H1 (cell line): ENCODE data around the gene ENTPD5. TPM values are rescaled to one million over a fixed set of nuclear protein-coding genes. Genes with fewer than 3 reads are reported as not detected.

Experiments used
- CTCF ChIA-PET: fragments of 300-600 bp; sonication (Branson Sonifier 250); formaldehyde crosslinking; loops from one replicate; lab custom pipeline; 2021; ENCODE audit not compliant: partially characterized antibody; lab: Charles Lee
- POLR2A ChIA-PET: fragments of 300-600 bp; sonication (Branson Sonifier 250); formaldehyde crosslinking; loops from one replicate; lab custom pipeline; 2021; ENCODE audit warnings: inconsistent platforms; ENCODE audit not compliant: partially characterized antibody; lab: Charles Lee
- DNase-seq, 2 experiments: peaks; one replicate each; pipeline versions ENCODE4 v3.0.0 to v3.0.0-alpha.2; 2010 to 2022; ENCODE audit warnings: low spot score in 2 of 2, low read depth in 1 of 2, mixed read lengths in 1 of 2
- FAIRE-seq: peaks from 2 replicates; lab custom pipeline; 2011; peaks lifted over from hg19 to GRCh38; lab: Jason Lieb, UNC
- H2AFZ ChIP-seq: 2 replicates; pipeline ENCODE4 v1.8.1; 2012; ENCODE audit warnings: low read length, inconsistent platforms
- H2AK5ac ChIP-seq: 2 replicates; pipeline ENCODE4 v1.6.1; 2013; ENCODE audit warnings: low read depth, low read length
- H2BK120ac ChIP-seq: replicated peaks from 2 replicates; pipeline ENCODE3; 2013; ENCODE audit warnings: low read depth, low read length, inconsistent platforms
- H2BK12ac ChIP-seq: 2 replicates; pipeline ENCODE4 v1.6.1; 2013; ENCODE audit warnings: low read depth, low read length
- H2BK15ac ChIP-seq: 2 replicates; pipeline ENCODE4 v1.6.1; 2013; ENCODE audit warnings: low read length
- H2BK20ac ChIP-seq: 2 replicates; pipeline ENCODE4 v1.6.1; 2013; ENCODE audit warnings: low read length
- H2BK5ac ChIP-seq: 2 replicates; pipeline ENCODE4 v1.6.1; 2013; ENCODE audit warnings: low read depth, low read length
- H3K14ac ChIP-seq: 2 replicates; pipeline ENCODE4 v1.6.1; 2013; ENCODE audit warnings: inconsistent platforms; ENCODE audit not compliant: insufficient read length
- H3K18ac ChIP-seq: 2 replicates; pipeline ENCODE4 v1.6.1; 2013; ENCODE audit warnings: low read length; ENCODE audit errors: extremely low read depth
- H3K23ac ChIP-seq: 2 replicates; pipeline ENCODE4 v1.6.1; 2013; ENCODE audit warnings: inconsistent platforms; ENCODE audit not compliant: insufficient read length
- H3K23me2 ChIP-seq: 2 replicates; pipeline ENCODE4 v1.6.1; 2013; ENCODE audit warnings: low read depth, low read length
- H3K27ac ChIP-seq: 2 replicates; pipeline ENCODE4 v1.6.1; 2011; ENCODE audit warnings: low read depth, low read length, inconsistent platforms
- H3K27me3 ChIP-seq, 4 experiments: replicated peaks in 1 of 4; 1 replicate in 1 of 4; 2 replicates in 3 of 4; pipeline versions ENCODE4 v1.6.1 to v1.8.1; 2011 to 2013; ENCODE audit warnings: low read length in 3 of 4, mild to moderate bottlenecking in 3 of 4, inconsistent platforms in 2 of 4, mixed read lengths in 2 of 4, moderate library complexity in 1 of 4; ENCODE audit not compliant: control insufficient read depth in 3 of 4, insufficient read depth in 3 of 4; ENCODE audit errors: extremely low read depth in 1 of 4
- H3K36me3 ChIP-seq, 4 experiments: 2 replicates each; pipeline versions ENCODE4 v1.6.1 to v1.8.1; 2011 to 2013; ENCODE audit warnings: mild to moderate bottlenecking in 4 of 4, low read length in 3 of 4, moderate library complexity in 2 of 4, control low read depth in 1 of 4, inconsistent platforms in 1 of 4; ENCODE audit not compliant: insufficient read depth in 4 of 4, control insufficient read depth in 2 of 4
- H3K4ac ChIP-seq: replicated peaks from 2 replicates; pipeline ENCODE3; 2013; ENCODE audit warnings: low read length, low read depth, mixed read lengths, inconsistent platforms; ENCODE audit not compliant: insufficient read length
- H3K4me1 ChIP-seq, 4 experiments: replicated peaks in 1 of 4; 1 replicate in 1 of 4; 2 replicates in 3 of 4; pipeline versions ENCODE4 v1.6.1 to v1.8.1; 2011 to 2013; ENCODE audit warnings: low read length in 3 of 4, inconsistent platforms in 2 of 4, mixed read lengths in 1 of 4; ENCODE audit not compliant: insufficient read depth in 4 of 4, control insufficient read depth in 3 of 4
- H3K4me2 ChIP-seq, 2 experiments: 2 replicates each; pipeline versions ENCODE4 v1.6.1 to v1.8.1; 2011 to 2013; ENCODE audit warnings: low read depth in 2 of 2, low read length in 2 of 2, control low read depth in 1 of 2, inconsistent platforms in 1 of 2, mild to moderate bottlenecking in 1 of 2; ENCODE audit not compliant: insufficient read depth in 1 of 2
- H3K4me3 ChIP-seq, 4 experiments: fragments of 200-600, 300-600 bp in 1 of 4; sonication (generic), shearing (Covaris generic), sonication (Bioruptor Twin) in 1 of 4; 2 replicates each; pipeline versions ENCODE4 v1.5.1 to v1.8.1; 2011 to 2016; ENCODE audit warnings: low read length in 4 of 4, low read depth in 3 of 4, control low read depth in 2 of 4, inconsistent platforms in 2 of 4, mild to moderate bottlenecking in 2 of 4, mixed read lengths in 1 of 4, moderate library complexity in 1 of 4; ENCODE audit not compliant: insufficient read depth in 2 of 4; ENCODE audit errors: extremely low read depth in 1 of 4
- H3K56ac ChIP-seq: replicated peaks from 2 replicates; pipeline ENCODE3; 2013; ENCODE audit warnings: low read depth, mild to moderate bottlenecking, mixed read lengths, low read length, inconsistent platforms; ENCODE audit not compliant: insufficient read length
- H3K79me1 ChIP-seq: 2 replicates; pipeline ENCODE4 v1.6.1; 2013; ENCODE audit warnings: low read depth, low read length, control low read depth
- H3K79me2 ChIP-seq, 2 experiments: 2 replicates each; pipeline versions ENCODE4 v1.6.1 to v1.8.1; 2012 to 2013; ENCODE audit warnings: low read length in 2 of 2, mild to moderate bottlenecking in 2 of 2, inconsistent platforms in 1 of 2; ENCODE audit not compliant: insufficient read depth in 2 of 2, control insufficient read depth in 1 of 2
- H3K9ac ChIP-seq, 4 experiments: replicated peaks in 1 of 4; 1 replicate in 1 of 4; 2 replicates in 3 of 4; pipeline versions ENCODE4 v1.6.1 to v1.8.1; 2011 to 2013; ENCODE audit warnings: low read depth in 3 of 4, low read length in 3 of 4, control low read depth in 2 of 4, mild to moderate bottlenecking in 2 of 4, moderate library complexity in 2 of 4, inconsistent platforms in 1 of 4; ENCODE audit errors: extremely low read depth in 1 of 4
- H3K9me3 ChIP-seq, 2 experiments: 2 replicates each; pipeline versions ENCODE4 v1.6.1 to v1.8.1; 2012 to 2013; ENCODE audit warnings: mild to moderate bottlenecking in 2 of 2, moderate library complexity in 2 of 2, control low read depth in 1 of 2, inconsistent platforms in 1 of 2, low read depth in 1 of 2, low read length in 1 of 2, mixed read lengths in 1 of 2; ENCODE audit not compliant: insufficient read depth in 2 of 2
- H4K20me1 ChIP-seq, 2 experiments: replicated peaks in 1 of 2; 2 replicates each; pipeline versions ENCODE3 to v1.8.1; 2011 to 2013; ENCODE audit warnings: inconsistent platforms in 2 of 2, low read length in 2 of 2, mild to moderate bottlenecking in 1 of 2; ENCODE audit not compliant: insufficient read depth in 2 of 2, control insufficient read depth in 1 of 2
- H4K5ac ChIP-seq: 2 replicates; pipeline ENCODE4 v1.6.1; 2013; ENCODE audit warnings: low read length, low read depth, mixed read lengths, inconsistent platforms; ENCODE audit not compliant: insufficient read length
- H4K8ac ChIP-seq: 2 replicates; pipeline ENCODE4 v1.8.0; 2013; ENCODE audit warnings: mild to moderate bottlenecking, moderate library complexity, low read length, inconsistent platforms; ENCODE audit not compliant: insufficient read depth; ENCODE audit errors: extremely low read depth
- H4K91ac ChIP-seq: replicated peaks from 2 replicates; pipeline ENCODE3; 2013; ENCODE audit warnings: low read length, mixed read lengths, inconsistent platforms; ENCODE audit not compliant: insufficient read length
- BCL11A ChIP-seq, 2 experiments: IDR thresholded peaks; one replicate each; pipeline ENCODE4 v1.6.1; 2011; ENCODE audit warnings: low read depth in 2 of 2, low read length in 2 of 2, mild to moderate bottlenecking in 2 of 2
- CBX8 ChIP-seq: fragments of 300-800, 300-1000 bp; sonication (generic); IDR thresholded peaks from 2 replicates; pipeline ENCODE4 v1.7.1; 2016; ENCODE audit warnings: low read depth, low read length, borderline replicate concordance
- KDM1A ChIP-seq: fragments of 200-600, 300-600 bp; sonication (generic); IDR thresholded peaks from 2 replicates; pipeline ENCODE4 v1.7.1; 2016; ENCODE audit warnings: mild to moderate bottlenecking, low read length, borderline replicate concordance
- SP2 ChIP-seq: IDR thresholded peaks from 2 replicates; pipeline ENCODE4 v1.6.1; 2012; ENCODE audit warnings: mild to moderate bottlenecking, low read length, inconsistent platforms
- SP4 ChIP-seq: IDR thresholded peaks from 2 replicates; pipeline ENCODE4 v1.6.1; 2012; ENCODE audit warnings: low read length, inconsistent platforms
- SRF ChIP-seq: IDR thresholded peaks from 2 replicates; pipeline ENCODE4 v1.6.1; 2011; ENCODE audit warnings: mild to moderate bottlenecking, low read depth, low read length, moderate library complexity
- TEAD4 ChIP-seq: IDR thresholded peaks from 2 replicates; pipeline ENCODE4 v1.6.1; 2012; ENCODE audit warnings: low read depth, low read length, inconsistent platforms, mixed read lengths
- WGBS, 2 experiments: shearing (Covaris generic) in 1 of 2; methylation state at CpG; one replicate each; pipeline versions ENCODE4 v1.1.6 to v1.1.7; 2013 to 2015; ENCODE audit warnings: low lambda C conversion rate in 2 of 2, mixed read lengths in 2 of 2, inconsistent platforms in 1 of 2, low coverage in 1 of 2, missing lambda C conversion rate in 1 of 2; ENCODE audit not compliant: insufficient replicate concordance in 2 of 2, insufficient coverage in 1 of 2, insufficient read length in 1 of 2; ENCODE audit errors: extremely low coverage in 1 of 2, missing lambda C conversion rate in 1 of 2; 5-methylcytosine and 5-hydroxymethylcytosine counted together
- polyA plus RNA-seq, 7 experiments: library from polyadenylated mRNA; depleted of rRNA in 3 of 7; stranded (reverse) in 5 of 7; unstranded in 2 of 7; fragments of >200 nt in 5 of 7; fragments of 200-250 nt in 2 of 7; gene quantifications; 1 replicate in 5 of 7; 2 replicates in 1 of 7; 4 replicates in 1 of 7; pipeline versions ENCODE4 v1.2.1 to v1.2.3, GENCODE V29; 2011 to 2013; ENCODE audit warnings: missing spikeins in 2 of 7, mixed read lengths in 2 of 7
- total RNA-seq: library from RNA; stranded (reverse); fragmentation: NEBNext Ultra II Directional; extraction: Animal tissue kit (Norgen Biotek cat#: 25700); gene quantifications from 2 replicates; pipeline ENCODE4 v1.2.1, GENCODE V29; 2021

Gene ENTPD5
- total and polyA plus RNA-seq, 2 of the 8 experiments (the other 6 are each of a cell fraction or from before 2014, with no cell fraction given) = 5.0 to 6.5 TPM

DNA sequence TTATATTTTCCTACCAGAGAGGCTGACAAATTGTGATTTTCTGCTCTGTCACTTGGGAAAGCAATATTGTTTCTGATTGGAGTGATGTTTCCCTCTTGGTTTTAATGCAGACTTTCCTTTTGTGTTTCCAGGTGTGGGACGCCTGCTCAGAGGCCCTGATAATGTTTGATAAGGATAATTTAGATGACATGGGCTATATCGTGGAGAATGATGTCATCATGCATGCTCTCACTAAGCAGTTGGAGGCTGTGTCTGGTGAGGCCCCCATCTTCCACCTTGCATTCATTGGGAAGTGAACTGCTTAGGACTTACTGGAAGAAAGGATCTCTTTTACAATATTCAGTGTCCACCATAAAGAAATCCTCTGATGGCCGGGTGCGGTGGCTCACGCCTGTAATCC lies 63.4 kb downstream of the ENTPD5 start:
- no peak overlapping the region for H4K8ac ChIP-seq
- CTCF ChIA-PET = interaction anchor here (0.7 to 1.4 kb wide), 2 partner anchors 79 to 100 kb away, joined by 3 to 6 read pairs; no protein-coding TSS in a partner anchor
- WGBS, 2 experiments = 92% methylated on average over 5 of the region's 5 CpGs; no CpG with 5 or more reads in 1 of the 2 experiments
- TF ChIP-seq SP2 (no peak), CBX8 (no peak), BCL11A (IDR thresholded peaks at IDR 0.05; ENCODE audit: low read depth in 2 of 2, low read length in 2 of 2) (no peak), TEAD4 (no peak), SP4 (no peak), SRF (no peak), KDM1A (no peak)

More for the DNA sequence above, 63.4 kb downstream of the ENTPD5 start:
- H3K79me2 ChIP-seq = no peaks in the 10 kb centered on the region
- no peaks in the 10 kb centered on the region for H3K23me2 ChIP-seq
- H3K36me3 ChIP-seq = peaks cover 0 to 17% (median 8%) of the 10 kb centered on the region in 4 experiments; a peak in 6 of 8 replicates
- H2BK15ac ChIP-seq = no peak overlapping the region
- H3K56ac ChIP-seq = no peak overlapping the region
- H3K79me1 ChIP-seq = no peaks in the 10 kb centered on the region
- H3K4me1 ChIP-seq = no peaks in the 10 kb centered on the region
- FAIRE-seq (no peak), DNase-seq (no peak)
- H2BK120ac ChIP-seq = no peak overlapping the region
- no peak overlapping the region for H2AK5ac ChIP-seq
- no peak overlapping the region for H3K14ac ChIP-seq
- H2BK12ac ChIP-seq = no peak overlapping the region
- H3K18ac ChIP-seq = no peak overlapping the region
- H3K4me3 ChIP-seq = no peak overlapping the region
- no peak overlapping the region for H3K23ac ChIP-seq
- H2AFZ ChIP-seq = no peak overlapping the region
- no peak overlapping the region for H3K9ac ChIP-seq
- POLR2A ChIA-PET = no interaction called here
- H2BK5ac ChIP-seq = no peak overlapping the region
- H3K9me3 ChIP-seq = no peaks in the 10 kb centered on the region
- H4K20me1 ChIP-seq = no peaks in the 10 kb centered on the region
- no peak overlapping the region for H4K5ac ChIP-seq
- no peak overlapping the region for H3K4ac ChIP-seq
- no peaks in the 10 kb centered on the region for H3K27me3 ChIP-seq
- H2BK20ac ChIP-seq = no peak overlapping the region
- no peak overlapping the region for H4K91ac ChIP-seq
- no peak overlapping the region for H3K27ac ChIP-seq
- no peak overlapping the region for H3K4me2 ChIP-seq
